ENCODE results near the gene DNAI1.
"Not testable (repeated sequence)": the region's sequence is repeated elsewhere in the genome, so short reads cannot be mapped to it uniquely, and the experiment has no call there.

The DNAI1 gene

GRCh38 chr9:34458013-34458958 lies at the start of gene DNAI1, which contains the start of gene FAM219A:
TSS of gene DNAI1 (plus strand) at chr9:34458805. CDS start at chr9:34459006, 201 bp downstream.
TSS of gene FAM219A (minus strand) at chr9:34458570. CDS start at chr9:34458263, 307 bp downstream.
- peak; percentile 99 for DNase-seq

- DNase-seq, result no peak
Measured at GRCh38 chr9:34409154-34409553, 49.5 kb upstream of the DNAI1 start.

- DNase-seq, result no peak
Measured at GRCh38 chr9:34412336-34412735, 46.3 kb upstream of the DNAI1 start.

- DNase-seq, result peak; percentile 35 to 39
Measured at GRCh38 chr9:34413231-34413852, 45.3 kb upstream of the DNAI1 start.

- DNase-seq, result no peak
Measured at GRCh38 chr9:34417734-34418133, 40.9 kb upstream of the DNAI1 start.

GRCh38 chr9:34419716-34420504 lies 38.7 kb upstream of the DNAI1 start:
- no peak for DNase-seq

- no peak for DNase-seq
Measured at GRCh38 chr9:34426347-34427074, 32.1 kb upstream of the DNAI1 start.

- DNase-seq, result no peak
Measured at GRCh38 chr9:34428325-34428958, 30.2 kb upstream of the DNAI1 start.

- peak in 1 of 2 experiments; percentile 35 for DNase-seq
Measured at GRCh38 chr9:34430843-34431437, 27.7 kb upstream of the DNAI1 start.

- DNase-seq, result no peak
Measured at GRCh38 chr9:34431667-34432066, 26.9 kb upstream of the DNAI1 start.

GRCh38 chr9:34437006-34437925 lies 21.3 kb upstream of the DNAI1 start:
- DNase-seq, result peak; percentile 66 to 69

GRCh38 chr9:34437926-34438307 lies 20.7 kb upstream of the DNAI1 start:
- DNase-seq, result not testable (repeated sequence)

- not testable (repeated sequence) for DNase-seq
Measured at GRCh38 chr9:34438465-34438864, 20.1 kb upstream of the DNAI1 start.

- no peak for DNase-seq
Measured at GRCh38 chr9:34440017-34440416, 18.6 kb upstream of the DNAI1 start.

- DNase-seq, result no peak
Measured at GRCh38 chr9:34442770-34443169, 15.8 kb upstream of the DNAI1 start.

- DNase-seq, result no peak
Measured at GRCh38 chr9:34443533-34443932, 15.1 kb upstream of the DNAI1 start.

GRCh38 chr9:34443976-34444375 lies 14.6 kb upstream of the DNAI1 start:
- DNase-seq, result no peak

GRCh38 chr9:34446468-34446891 lies 12.1 kb upstream of the DNAI1 start:
- DNase-seq, result no peak

GRCh38 chr9:34446951-34447350 lies 11.7 kb upstream of the DNAI1 start:
- no peak for DNase-seq

GRCh38 chr9:34450644-34451043 lies 8.0 kb upstream of the DNAI1 start:
- DNase-seq, result no peak

Data from activated T-cell treated with anti-CD3 and anti-CD28 coated beads, Interleukin-2, amount 50 U/mL, for 48 hours (primary cell).